HG03064 (cell line): ENCODE measurements around the gene ANG.
A peak's percentile ranks its signal among the peaks of the same experiment; 100 is the strongest.
"Not testable (repeated sequence)": the region's sequence is repeated elsewhere in the genome, so short reads cannot be mapped to it uniquely, and the experiment has no call there.

ENCODE experiments used
- ATAC-seq: cut with Tn5 transposase; IDR thresholded peaks from one replicate; pipeline ENCODE4 v1.9.1; 2021; ENCODE audit warnings: low read depth; ENCODE audit not compliant: unreplicated experiment

ANG gene

DNA sequence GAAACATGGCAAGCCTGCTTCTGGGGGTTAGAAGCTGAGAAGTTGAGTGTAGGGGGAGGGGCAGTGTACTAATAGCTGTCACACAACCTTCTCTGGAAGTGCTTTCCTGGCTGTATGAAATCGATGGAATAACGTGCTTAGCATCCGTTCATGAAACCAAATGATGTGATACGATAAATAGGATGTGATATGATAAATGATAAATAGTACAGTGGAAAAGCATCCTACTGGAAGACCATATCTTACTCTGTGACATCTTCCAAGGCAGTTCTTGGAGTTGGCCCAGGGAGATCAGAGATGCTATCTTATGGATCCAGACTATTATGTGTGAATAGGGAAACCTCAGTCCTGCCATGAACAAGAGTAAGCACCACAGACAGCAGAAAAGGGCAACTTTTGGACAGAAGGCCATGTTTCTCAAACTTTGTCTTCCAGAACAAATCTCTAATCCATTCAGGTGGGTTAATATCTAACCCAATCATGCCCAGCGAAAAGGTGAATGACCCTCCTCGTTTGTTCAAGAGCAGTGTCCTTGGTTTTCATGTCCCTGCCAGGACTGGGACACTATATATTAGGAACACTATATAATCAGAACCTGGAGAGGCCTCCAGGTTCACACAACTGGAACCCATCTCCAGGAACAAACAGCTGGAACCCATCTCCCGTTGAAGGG is at the start of gene ANG:
ANG (plus strand) TSS at position 598 of the 673 bp plus-strand sequence. CDS start 4,801 bp downstream, outside the sequence.
- ATAC-seq, result no peak

DNA sequence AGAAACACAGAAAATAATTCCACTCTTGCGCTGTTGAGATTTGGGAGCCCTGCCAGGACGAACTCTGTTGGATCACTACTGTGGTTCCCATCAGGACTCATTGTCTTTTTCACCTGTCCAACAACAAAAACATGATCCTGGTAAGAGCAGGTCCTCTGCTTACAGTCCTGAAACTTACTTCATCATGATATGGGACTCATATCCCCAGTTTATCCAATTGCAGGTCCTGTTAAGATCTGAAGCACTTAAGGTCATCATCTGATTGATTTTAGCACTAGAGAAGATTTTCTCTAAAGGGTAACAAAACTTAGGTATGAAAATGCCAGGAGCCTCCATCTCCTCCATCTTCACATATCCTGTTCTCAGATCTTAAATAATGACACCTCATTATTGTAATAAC is 47.0 kb upstream of the ANG start, which contains the start of gene OR6S1:
OR6S1 (minus strand) TSS at position 101 of the 400 bp plus-strand sequence; CDS start at position 101, 0 bp downstream.
- no peak for ATAC-seq

DNA sequence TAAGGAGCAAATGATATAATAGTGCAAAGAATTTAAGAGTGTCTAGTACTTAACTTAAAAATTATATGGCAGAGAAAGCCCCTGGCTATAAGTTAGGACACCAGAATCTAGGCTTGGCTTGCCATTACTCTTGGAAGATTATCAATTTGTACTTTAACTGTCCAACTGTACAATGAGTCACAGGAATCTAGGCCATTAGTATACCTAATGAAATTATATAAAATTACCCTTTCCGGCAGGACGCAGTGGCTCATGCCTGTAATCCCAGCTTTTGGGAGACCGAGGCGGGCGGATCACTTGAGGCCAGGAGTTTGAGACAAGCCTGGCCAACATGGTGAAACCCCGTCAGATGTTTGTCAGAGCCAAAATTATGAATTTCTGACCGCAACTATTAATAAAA is 46.4 kb upstream of the ANG start:
- ATAC-seq, result no peak

DNA sequence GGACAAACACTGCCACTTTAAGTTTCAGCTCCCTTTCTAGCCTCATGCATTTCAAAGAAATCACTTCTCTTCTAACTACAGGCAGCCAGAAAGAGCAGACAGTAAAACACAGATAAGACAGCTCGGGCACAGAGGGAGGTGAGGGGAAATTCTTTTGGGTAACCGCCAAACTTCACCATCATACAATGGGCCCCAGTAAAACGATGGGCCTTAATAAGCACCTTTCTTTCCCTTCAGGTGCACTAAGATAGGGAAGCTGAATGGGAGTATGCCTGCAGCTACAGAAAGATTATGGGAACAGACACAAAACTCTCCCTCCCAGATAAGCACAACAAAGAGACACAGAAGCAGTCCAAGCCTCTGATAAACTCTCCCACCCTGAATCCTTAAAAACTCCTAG is 45.8 kb upstream of the ANG start:
- ATAC-seq, result not testable (repeated sequence)

DNA sequence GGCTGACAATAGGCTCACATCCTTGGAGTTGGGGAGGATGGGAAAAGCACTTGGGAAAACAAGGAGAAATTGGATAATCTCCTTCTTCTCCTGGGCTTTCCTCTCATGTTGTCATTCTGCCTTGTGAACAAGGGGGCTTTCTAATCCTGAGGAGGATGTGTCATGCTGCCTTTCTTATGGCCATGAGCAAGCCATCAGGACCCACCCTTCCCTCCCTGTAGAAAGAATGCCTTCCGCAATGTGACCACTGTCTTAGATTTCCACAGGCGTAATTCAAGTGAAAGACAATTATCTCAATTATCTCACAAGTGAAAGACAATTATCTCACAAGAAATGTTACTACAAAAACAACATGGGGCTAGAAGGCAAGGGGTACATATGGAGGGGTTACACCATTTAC is 44.0 kb upstream of the ANG start:
- no peak for ATAC-seq

DNA sequence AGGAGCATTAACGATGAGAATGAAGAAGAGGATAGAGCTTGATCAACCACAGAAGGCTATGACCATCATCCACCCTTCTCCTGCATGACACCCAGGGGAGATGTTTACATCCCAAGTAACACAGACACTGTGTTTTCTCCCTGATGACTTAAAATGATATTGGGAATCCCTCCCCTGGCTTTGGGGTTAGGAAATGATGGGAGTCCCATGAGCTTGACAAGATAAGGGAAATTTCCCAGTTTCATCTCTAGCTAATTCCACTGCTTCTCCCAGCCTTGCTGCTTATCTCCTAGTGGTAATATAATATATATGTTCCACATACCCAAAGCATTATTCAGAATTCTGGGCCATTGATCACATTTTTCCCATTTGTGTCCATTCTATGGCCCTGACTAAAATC is 43.1 kb upstream of the ANG start:
- ATAC-seq, result no peak

DNA sequence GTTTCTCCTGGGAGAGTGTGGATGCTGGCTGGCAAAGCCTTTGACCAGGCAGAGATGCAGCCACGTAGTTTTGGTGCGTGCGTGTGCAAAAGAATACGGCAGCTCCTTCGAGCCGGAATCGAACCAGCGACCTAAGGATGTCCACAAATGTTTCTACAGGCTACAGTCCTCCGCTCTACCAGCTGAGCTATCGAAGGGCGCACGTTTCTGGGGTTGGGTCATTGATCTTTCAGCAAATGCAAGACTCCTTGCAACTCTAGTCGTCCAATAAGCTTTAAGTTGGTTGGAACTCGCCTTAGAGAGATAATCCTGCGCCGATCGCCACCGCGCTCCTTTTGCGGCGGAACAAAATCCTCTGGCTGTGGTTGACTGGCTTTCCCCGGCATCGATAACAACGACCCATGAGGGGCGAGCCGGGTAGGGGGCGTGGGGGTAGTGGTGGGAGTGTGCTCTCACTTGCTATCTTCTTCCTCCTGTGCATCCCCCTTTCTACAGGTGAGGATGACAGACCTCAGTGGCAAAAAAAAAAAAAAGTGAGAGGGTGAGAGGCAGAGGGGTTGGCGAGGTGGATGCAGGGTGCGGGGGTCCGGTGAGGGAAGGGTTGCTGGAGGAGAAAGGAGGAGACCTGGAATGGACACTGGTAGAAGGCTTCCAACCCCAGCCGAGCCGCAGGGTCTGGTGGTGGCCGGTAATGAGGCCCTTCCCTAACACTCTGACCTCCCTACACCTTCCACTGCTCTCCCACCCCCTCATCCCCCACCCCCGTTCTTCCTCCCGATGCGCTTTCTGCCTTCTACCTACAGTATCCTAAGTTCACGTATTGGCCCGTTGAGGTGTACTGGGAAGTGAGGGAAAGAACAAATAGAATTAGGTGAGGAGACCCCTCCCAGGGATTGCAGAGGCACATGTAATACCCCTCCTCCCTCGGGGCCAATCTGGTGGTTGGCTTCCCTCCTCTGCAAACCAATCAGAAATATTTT is 35.3 kb upstream of the ANG start:
- no peak for ATAC-seq

DNA sequence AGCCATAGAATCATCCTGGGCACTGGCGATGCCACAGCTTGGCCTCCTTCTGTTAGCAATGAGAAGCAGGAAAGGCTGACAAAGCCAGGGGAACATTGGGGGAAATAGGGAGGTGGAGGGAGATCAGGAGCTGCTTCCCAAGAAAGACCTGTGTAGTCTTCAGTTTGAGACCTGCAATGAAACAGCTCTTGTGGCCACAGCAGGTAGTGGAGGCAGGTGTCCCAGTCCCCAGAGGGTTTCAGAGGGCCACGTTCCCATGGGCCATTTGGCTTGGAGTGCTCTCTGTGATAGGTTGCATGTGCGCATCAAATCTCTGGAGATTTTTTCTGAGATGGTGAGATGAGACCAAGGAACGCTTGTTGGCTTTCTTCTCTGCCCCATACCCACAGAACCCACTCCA is 32.7 kb upstream of the ANG start:
- no peak for ATAC-seq

DNA sequence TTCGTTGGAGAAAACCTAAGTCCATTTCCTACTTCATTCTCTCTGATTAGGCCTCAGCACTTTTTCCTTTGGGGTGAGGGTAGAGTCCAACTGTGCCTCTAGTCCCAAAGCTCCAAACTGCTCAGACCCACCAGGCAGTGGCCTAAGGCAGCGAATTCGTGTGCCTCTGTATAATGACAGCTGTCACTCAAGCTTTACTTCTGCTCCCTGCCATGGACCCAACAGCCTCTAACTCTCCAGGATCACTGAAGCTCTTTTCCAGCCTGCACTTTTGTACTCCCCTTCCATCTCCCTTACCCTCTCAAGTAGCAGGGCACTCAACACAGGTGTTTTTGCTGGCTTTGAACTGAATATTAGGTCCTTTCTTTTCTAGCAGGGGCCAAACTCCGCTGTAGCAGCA is 32.3 kb upstream of the ANG start:
- ATAC-seq, result no peak

DNA sequence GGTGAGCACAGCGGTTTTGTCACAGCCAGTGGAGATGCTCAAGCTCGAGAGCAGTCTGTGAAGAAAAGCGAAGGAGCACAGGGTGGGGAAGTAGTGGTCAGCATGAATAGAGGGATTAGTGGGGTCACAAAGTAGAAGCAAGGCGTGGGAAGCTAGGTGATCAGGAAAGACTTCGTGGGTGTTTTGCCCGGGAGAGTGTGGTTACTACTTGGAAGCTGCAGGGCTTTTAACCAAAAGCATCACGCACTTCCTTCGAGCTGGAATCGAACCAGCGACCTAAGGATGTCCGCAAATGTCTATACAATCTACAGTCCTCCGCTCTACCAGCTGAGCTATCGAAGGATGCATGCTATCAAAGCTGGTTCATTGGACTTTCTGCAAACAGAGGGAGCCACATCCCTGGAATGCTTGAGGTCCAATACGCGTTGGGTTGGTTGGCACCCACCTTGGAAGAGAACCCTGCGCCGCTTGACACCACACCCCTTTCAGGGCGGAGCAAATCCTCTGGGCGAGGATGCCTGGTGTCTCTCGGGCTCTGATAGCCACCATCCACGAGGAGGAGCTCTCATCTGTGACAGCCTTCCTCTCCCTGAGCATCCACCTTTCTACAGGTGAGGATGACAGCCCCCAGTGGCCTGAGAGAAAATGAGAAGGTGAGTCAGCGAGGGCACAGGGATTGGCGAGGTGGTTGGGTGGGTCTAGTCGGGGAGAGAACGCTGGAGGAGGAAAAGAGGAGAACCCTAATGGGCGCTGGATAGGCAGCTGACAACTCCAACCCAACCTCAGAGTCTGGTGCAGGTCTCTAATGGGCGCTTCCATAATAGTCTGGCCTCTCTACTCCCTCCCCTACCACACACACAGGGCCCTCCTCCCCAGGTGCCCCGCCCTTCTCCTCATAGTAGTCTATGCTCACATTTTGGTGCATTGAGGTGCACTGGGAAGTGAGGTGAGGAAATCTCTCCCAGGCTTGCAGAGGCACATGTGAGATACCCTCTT is 31.1 kb upstream of the ANG start:
- ATAC-seq, result no peak

DNA sequence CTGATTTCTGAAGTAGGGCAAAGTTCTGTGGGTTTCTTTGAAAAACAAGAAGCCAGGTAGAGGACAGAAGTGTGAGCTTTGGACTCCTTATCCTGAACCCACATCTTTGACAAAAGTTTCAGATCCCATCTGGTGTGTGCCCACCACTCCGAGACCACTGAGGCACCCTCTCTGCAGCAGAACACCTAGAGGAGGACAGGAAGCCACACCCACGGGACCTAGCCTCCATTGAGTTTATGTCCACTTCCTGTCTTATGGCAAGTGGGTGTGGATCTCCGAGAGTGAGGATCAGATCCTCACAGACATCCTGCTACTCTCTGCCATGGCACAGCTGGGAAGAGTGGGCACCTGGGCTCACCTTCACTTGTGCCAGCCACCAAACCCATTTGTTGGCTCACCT is 30.3 kb upstream of the ANG start:
- no peak for ATAC-seq

DNA sequence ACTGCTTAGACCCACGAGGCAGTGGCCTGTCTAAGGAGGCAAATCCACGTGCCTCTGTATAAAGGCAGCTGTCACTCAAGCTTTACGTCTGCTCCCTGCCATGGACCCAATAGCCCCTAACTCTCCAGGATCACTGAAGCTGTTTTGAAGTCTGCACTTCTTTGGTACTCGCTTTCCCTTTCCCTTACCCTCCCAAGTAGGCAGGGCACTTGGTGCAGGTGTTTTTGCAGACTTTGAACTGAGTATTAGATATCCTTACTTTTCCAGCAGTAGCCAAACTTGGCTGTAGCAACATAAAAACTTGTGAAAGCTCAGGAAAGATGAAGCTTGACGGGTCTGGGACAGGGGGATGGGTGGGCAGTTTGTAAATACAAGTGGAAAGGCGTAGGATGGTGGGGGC is 29.2 kb upstream of the ANG start:
- ATAC-seq, result no peak

DNA sequence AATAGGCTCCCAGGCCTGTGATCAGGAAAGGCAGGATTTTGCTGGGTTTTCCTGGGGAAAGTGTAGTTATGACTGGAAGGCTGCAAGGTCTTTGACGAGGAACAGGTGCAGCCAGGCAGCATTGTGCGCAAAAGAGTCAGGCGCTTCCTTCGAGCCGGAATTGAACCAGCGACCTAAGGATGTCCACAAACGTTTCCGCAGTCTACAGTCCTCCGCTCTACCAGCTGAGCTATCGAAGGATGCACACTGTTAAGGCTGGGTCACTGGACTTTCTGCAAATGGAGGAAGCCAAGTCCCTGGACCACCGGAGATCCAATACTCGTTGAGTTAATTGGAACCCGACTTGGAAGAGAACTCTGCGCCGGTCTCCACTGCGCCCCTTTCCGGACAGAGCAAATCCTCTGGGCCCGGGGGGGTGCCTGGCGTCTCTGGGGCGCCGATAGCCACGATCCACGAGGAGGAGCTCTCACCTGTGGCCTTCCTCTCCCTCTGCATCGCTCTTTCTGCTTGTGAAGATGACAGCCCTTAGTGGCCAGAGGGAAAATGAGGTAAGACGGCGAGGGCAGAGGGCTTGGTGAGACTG is 28.7 kb upstream of the ANG start:
- ATAC-seq, result no peak

DNA sequence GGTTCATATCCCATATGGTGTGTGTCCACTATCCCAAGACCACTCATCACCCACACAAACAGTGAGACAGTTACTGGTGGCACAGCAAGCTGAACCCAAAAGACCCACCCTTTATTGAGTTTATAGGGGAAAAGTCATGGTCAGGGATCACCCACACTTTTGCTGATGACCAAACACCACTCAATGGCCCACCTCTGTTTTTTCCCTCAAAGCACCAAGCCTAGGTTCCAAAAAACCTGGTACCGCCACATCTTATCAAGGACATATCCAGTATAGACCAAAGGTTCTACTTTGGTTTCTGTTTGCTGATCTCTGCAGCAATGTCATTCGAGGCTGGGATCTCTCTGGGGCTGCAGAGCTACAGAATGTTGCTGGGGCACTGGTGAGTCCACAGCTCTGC is 27.4 kb upstream of the ANG start:
- ATAC-seq, result no peak

DNA sequence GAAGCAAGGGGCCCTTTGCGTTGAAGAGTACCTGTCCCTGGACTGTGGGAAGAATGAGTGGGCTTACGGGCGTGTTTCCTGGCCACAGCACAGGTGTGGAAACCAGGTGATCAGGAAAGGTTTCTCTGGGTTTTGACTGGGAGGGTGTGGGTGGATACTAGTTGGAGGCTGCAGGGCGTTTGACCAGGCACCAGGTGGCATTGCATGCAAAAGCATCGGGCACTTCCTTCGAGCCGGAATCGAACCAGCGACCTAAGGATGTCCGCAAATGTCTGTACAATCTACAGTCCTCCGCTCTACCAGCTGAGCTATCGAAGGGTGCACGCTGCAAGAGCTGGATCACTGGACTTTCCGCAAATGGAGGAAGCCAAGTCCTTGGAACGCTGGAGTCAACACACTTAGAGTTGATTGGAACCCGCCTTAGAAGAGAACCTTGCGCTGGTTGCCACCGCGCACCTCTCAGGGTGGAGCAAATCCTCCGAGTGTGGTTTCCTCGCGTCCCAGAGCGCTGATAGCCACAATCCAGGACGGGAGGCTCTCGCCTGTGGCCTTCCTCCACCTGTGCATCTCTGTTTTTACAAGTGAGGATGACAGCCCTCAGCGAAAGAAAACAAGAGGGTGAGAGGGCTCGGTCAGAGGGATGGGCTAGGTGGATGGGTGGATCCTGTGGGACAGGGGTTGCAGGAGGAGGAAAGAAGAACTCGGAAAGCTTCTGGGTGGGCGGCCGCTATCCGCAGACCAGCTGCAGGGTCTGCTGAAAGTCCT is 25.4 kb upstream of the ANG start:
- no peak for ATAC-seq

DNA sequence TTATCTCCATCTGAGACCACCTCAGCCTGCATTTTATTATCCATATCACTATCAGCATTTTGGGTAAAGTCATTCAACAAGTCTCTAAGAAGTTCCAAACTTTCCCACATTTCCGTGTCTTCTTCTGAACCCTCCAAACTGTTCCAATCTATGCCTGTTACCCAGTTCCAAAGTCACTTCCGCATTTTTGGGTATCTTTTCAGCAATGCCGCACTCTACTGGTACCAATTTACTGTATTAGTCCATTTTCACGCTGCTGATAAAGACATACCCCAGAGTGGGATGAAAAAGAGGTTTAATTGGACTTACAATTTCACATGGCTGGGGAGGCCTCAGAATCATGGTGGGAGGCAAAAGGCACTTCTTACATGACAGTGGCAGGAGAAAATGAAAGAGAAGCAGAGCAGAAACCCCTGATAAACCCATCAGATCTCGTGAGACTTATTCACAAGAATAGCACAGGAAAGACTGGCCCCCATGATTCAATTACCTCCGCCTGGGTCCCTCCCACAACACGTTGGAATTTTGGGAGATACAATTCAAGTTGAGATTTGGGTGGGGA is 22.1 kb upstream of the ANG start:
- ATAC-seq, result not testable (repeated sequence)

DNA sequence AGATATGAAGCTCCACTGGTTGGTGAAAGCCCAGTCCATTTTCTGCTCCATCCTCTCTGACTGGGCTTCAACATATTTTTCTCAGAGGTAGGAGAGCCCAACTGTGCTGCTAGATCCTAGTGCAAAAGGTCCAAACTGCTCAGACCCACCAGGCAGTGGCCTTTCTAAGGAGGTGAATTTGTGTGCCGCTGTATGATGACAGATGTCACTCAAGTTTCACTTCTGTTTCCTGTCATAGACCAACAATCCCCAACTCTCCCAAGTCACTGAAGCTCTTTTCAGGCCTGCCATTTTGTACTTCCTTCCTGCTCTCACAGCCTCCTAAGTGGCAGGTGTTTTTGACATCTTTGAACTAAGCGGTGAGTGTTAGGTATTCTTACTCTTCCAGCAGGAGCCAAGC is 20.6 kb upstream of the ANG start:
- peak; percentile 54 for ATAC-seq

DNA sequence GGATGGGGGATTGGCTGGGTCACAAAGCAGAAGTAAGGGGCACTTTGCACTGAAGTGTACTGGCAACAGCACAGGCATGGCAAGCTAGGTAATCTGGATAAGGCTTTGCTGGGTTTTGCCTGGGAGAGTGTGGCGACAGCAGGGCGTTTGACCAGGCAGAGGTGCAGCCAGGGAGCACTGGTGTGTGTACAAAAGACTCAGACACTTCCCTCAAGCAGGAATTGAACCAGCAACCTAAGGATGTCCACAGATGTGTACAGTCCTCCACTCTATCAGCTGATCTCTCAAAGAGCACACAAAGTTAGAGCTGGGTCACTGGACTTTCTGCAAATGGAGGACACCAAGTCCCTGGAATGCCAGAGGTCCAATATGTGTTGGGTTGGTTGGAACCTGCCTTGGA is 19.6 kb upstream of the ANG start:
- ATAC-seq, result no peak

DNA sequence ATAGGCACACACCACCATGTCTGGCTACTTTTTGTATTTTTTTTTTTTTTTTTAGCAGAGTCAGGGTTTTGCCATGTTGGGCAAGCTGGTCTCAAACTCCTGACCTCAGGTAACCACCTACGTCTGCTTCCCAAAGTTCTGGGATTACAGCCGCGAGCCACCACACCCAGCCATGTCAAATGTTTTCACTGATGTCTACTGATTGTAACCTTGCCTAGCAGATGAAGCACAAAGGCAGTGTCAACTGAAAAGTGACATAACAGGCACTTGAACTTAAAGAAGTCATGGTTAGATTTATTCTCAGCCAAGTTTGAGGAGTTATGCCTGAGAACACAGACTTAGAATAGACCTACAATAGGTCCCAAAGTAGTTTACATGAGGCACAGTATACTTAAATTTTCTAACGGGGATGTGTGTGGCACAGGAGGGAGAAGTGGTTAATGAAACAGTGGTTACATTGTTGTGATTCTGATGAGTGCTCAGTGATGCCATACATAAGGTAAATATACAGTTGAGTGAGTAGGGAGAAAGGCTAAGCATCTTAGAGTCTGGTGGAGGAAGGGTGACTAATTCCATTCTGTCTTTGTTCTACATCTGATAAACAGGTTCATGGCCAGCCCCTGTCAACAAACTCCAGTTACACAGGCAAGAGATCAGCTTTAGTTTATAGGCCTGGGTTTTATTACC is 16.8 kb upstream of the ANG start:
- ATAC-seq, result no peak
